Measurements from ENCODE around the gene ADAMTSL2.

The ADAMTSL2 gene

DNA sequence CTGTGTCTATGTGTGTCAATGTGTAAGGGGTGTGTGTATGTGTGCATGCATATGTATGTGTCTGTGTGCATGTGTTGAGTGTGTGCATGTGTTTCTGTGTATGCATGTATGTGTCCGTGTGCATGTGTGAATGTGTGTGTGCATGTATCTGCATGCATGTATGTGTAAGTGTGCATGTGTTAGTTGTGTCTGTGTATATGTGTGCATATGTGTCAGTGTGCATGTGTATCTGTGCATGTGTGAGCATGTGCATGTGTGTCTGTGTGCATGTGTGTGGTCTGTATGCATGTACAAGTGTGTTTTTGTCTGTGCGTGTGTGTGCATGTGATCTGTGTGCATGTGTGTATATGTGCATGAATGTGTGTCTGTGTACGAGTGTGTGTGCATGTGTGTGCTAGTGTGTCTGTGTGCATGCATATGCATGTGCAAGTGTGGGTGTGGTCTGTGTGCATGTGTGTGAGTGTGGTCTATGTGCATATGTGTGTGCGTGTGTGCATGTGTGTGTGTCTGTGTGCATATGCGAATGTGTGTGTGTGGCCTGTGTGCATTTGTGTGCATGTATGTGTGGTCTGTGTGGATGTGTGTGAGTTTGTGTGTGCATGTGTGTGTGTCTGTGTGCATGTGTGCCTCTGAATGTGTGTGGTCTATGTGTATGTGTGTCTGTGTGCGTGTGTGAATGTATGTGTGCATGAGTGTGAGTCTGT lies 65.1 kb downstream of the ADAMTSL2 start:
- H3K27me3 ChIP-seq (ENCODE audit: control insufficient read depth, insufficient read depth, low read length), result peaks cover under 1% of the 10 kb centered on the region
- no peak overlapping the region for H3K27ac ChIP-seq (ENCODE audit: low read depth, low read length)
- no peaks in the 10 kb centered on the region for H3K36me3 ChIP-seq (ENCODE audit: control insufficient read depth, insufficient read depth, low read length)
- H3K4me3 ChIP-seq (ENCODE audit: low read length), result no peak overlapping the region
- no peak overlapping the region for H3K9ac ChIP-seq (ENCODE audit: low read length)
- H3K4me1 ChIP-seq (ENCODE audit: control insufficient read depth, insufficient read depth, low read length), result no peaks in the 10 kb centered on the region

DNA sequence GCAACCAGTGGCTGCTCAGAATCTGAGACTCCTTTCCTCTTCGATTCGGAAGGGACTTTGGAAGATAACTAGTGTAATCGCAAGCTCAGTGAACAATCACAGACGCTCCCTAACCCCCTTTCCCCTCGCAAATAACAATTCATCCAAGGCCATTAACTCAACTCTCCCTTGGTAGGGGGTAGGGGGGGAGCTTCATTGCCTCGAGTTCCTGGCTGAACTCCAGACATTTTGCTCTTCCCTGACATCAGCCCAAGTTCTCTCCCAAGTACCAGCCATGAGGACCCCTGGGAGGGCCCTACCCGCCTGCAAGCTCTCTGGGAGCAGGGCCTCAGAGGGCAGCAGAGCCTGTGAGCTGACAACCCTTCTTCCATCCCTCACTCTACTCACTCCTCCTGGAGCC lies 66.2 kb downstream of the ADAMTSL2 start:
- Histone ChIP-seq H3K27ac (ENCODE audit: low read depth, low read length) (no peak overlapping the region), H3K36me3 (ENCODE audit: control insufficient read depth, insufficient read depth, low read length) (no peaks in the 10 kb centered on the region), H3K4me1 (ENCODE audit: control insufficient read depth, insufficient read depth, low read length) (no peaks in the 10 kb centered on the region), H3K4me3 (ENCODE audit: low read length) (no peak overlapping the region), H3K27me3 (ENCODE audit: control insufficient read depth, insufficient read depth, low read length) (peaks cover 5% of the 10 kb centered on the region), H3K9ac (ENCODE audit: low read length) (no peak overlapping the region)

DNA sequence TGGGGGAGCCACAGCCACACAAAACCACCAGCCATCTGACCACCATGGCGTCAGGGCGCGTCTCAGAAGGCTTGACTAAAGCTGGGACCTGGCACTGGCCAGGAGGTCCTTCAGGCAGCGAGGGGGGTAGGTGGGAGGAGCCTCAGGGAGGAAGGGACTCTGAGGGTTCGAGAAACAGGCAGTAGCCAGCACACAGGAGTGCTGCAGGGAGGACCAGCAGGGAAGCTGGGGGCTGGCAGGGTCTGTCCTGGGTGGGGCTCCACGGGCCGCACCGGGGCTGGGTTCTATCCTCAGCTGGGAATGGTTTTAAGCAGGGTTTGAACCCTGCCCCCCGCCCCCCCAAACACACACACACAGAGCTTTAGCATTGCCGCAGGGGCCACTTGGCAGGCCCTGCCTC lies 67.2 kb downstream of the ADAMTSL2 start:
- no peak overlapping the region for H3K9ac ChIP-seq (ENCODE audit: low read length)
- peaks cover 5% of the 10 kb centered on the region for H3K27me3 ChIP-seq (ENCODE audit: control insufficient read depth, insufficient read depth, low read length)
- H3K27ac ChIP-seq (ENCODE audit: low read depth, low read length), result no peak overlapping the region
- no peaks in the 10 kb centered on the region for H3K4me1 ChIP-seq (ENCODE audit: control insufficient read depth, insufficient read depth, low read length)
- no peak overlapping the region for H3K4me3 ChIP-seq (ENCODE audit: low read length)
- no peaks in the 10 kb centered on the region for H3K36me3 ChIP-seq (ENCODE audit: control insufficient read depth, insufficient read depth, low read length)

DNA sequence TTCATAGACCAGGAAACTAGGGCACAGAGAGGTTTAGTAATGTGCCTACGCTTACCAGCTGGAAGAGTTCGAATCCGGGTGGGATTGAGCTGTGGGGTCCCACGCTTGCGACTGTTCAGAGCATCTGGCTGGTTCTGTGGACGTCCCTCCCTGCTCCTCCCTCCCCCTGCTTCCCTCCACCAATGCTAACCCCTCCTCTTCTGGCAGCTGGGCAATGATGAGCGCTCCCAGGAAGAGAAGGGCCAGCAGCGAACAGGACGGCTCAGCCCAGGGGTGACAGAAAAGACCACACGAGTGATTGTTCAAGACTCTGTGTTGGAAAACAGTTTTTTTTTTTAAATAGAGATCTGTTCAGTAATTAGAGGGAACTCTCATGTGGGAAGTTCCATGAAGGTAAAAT lies 67.8 kb downstream of the ADAMTSL2 start:
- Histone ChIP-seq H3K36me3 (ENCODE audit: control insufficient read depth, insufficient read depth, low read length) (no peaks in the 10 kb centered on the region), H3K4me3 (ENCODE audit: low read length) (no peak overlapping the region), H3K27me3 (ENCODE audit: control insufficient read depth, insufficient read depth, low read length) (peaks cover 5% of the 10 kb centered on the region), H3K27ac (ENCODE audit: low read depth, low read length) (no peak overlapping the region), H3K9ac (ENCODE audit: low read length) (no peak overlapping the region), H3K4me1 (ENCODE audit: control insufficient read depth, insufficient read depth, low read length) (no peaks in the 10 kb centered on the region)

DNA sequence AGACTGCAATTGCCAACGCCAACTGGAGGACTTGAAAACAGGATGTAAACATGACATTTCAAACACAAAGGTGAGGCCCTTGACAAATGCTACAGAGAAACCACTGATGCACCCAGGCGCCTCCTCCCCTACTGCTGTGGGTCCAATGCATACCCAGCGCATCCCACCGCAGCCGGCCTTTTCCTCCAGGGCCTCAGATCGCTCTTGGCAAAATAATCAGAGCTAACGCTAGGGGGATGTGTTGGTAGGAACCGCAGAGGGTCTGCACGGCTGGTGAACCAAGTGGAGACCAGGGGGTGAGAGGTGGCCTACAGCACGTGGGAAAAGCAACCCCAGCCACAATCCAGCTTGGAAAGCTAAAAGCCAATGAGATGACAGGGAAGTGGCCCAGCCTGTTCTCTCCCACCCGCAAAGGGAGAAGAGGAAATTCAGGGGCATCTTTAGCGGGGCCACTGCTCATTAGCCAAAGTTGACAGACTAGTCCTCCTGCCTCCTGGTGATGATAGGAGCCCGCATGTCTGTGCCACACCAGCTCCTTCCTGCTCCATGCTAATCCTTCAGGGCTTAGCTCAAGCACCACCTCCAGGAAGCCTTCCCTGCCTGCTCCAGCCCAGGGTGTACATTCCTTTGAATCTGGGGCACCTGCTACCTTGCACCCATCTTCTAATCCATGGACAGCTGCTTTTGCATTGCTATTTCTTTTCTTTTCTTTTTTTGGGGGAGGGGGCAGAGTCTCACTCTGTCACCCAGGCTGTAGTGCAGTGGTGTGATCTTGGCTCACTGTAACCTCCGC lies 68.8 kb downstream of the ADAMTSL2 start:
- Histone ChIP-seq H3K4me1 (ENCODE audit: control insufficient read depth, insufficient read depth, low read length) (no peaks in the 10 kb centered on the region), H3K9ac (ENCODE audit: low read length) (no peak overlapping the region), H3K27me3 (ENCODE audit: control insufficient read depth, insufficient read depth, low read length) (peaks cover 6% of the 10 kb centered on the region), H3K27ac (ENCODE audit: low read depth, low read length) (no peak overlapping the region), H3K4me3 (ENCODE audit: low read length) (no peak overlapping the region), H3K36me3 (ENCODE audit: control insufficient read depth, insufficient read depth, low read length) (no peaks in the 10 kb centered on the region)

DNA sequence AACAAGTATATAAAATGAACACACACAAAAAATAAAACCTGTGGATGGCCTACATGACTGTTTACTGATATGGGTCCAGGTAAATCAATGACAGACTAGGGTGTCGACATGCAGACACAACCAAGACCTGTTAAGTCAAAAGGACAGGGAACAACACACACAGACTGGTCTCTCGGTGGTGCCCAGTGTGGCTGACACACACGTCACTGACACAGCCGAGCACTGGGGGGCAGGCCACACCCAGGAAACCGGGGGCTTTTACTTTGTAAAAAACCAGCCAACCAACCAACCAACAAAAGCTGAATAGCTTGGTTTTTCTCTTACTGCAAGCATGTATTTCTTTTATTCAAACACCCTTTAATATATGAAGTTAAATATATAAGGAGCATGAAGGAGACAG lies 69.7 kb downstream of the ADAMTSL2 start:
- Histone ChIP-seq H3K4me1 (ENCODE audit: control insufficient read depth, insufficient read depth, low read length) (no peaks in the 10 kb centered on the region), H3K36me3 (ENCODE audit: control insufficient read depth, insufficient read depth, low read length) (no peaks in the 10 kb centered on the region), H3K4me3 (ENCODE audit: low read length) (no peak overlapping the region), H3K27me3 (ENCODE audit: control insufficient read depth, insufficient read depth, low read length) (peaks cover 12% of the 10 kb centered on the region), H3K9ac (ENCODE audit: low read length) (no peak overlapping the region), H3K27ac (ENCODE audit: low read depth, low read length) (no peak overlapping the region)

DNA sequence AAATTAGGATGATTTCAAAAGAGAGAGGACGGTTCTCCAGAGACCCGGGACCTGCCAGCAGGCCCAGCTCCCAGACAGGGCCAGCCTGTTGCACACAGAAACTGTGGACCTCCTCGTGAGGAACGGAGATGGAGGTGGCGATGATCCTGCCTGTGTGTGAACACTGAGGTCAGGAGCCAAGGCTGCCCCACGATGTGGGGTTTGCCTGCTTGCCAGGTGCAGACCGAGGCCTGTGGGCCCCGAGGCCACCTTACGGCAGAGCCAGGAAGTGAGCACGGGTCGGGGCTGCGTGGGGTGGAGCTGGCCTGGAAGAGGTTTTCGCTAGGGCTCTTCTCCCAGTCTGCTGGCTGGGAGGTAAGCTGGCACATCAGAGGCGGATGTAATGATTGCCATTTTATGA lies 70.4 kb downstream of the ADAMTSL2 start:
- Histone ChIP-seq H3K36me3 (ENCODE audit: control insufficient read depth, insufficient read depth, low read length) (no peaks in the 10 kb centered on the region), H3K9ac (ENCODE audit: low read length) (no peak overlapping the region), H3K27ac (ENCODE audit: low read depth, low read length) (no peak overlapping the region), H3K4me1 (ENCODE audit: control insufficient read depth, insufficient read depth, low read length) (no peaks in the 10 kb centered on the region), H3K4me3 (ENCODE audit: low read length) (no peak overlapping the region), H3K27me3 (ENCODE audit: control insufficient read depth, insufficient read depth, low read length) (peaks cover 15% of the 10 kb centered on the region)

DNA sequence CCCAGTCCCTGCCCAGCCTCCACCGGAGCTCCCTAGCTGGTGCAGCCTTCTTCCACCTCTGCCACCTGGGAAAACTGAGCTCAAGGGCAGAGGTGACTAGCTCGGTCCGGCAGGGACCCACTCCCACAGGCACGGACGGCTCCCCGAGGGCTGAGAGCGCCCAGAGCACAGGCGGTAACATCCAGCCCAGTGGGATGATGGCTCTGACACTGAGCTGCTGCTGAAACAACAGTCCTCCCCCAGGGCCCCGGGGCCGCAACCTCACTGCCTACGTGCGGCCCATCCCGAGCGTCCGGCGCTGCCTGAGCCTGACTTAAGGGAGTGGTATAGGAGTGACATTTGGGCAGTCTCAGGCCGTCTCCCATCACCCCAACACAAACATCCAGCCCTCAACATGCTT lies 70.9 kb downstream of the ADAMTSL2 start:
- peaks cover 15% of the 10 kb centered on the region for H3K27me3 ChIP-seq (ENCODE audit: control insufficient read depth, insufficient read depth, low read length)
- H3K36me3 ChIP-seq (ENCODE audit: control insufficient read depth, insufficient read depth, low read length), result no peaks in the 10 kb centered on the region
- no peak overlapping the region for H3K4me3 ChIP-seq (ENCODE audit: low read length)
- H3K9ac ChIP-seq (ENCODE audit: low read length), result no peak overlapping the region
- H3K27ac ChIP-seq (ENCODE audit: low read depth, low read length), result no peak overlapping the region
- no peaks in the 10 kb centered on the region for H3K4me1 ChIP-seq (ENCODE audit: control insufficient read depth, insufficient read depth, low read length)

DNA sequence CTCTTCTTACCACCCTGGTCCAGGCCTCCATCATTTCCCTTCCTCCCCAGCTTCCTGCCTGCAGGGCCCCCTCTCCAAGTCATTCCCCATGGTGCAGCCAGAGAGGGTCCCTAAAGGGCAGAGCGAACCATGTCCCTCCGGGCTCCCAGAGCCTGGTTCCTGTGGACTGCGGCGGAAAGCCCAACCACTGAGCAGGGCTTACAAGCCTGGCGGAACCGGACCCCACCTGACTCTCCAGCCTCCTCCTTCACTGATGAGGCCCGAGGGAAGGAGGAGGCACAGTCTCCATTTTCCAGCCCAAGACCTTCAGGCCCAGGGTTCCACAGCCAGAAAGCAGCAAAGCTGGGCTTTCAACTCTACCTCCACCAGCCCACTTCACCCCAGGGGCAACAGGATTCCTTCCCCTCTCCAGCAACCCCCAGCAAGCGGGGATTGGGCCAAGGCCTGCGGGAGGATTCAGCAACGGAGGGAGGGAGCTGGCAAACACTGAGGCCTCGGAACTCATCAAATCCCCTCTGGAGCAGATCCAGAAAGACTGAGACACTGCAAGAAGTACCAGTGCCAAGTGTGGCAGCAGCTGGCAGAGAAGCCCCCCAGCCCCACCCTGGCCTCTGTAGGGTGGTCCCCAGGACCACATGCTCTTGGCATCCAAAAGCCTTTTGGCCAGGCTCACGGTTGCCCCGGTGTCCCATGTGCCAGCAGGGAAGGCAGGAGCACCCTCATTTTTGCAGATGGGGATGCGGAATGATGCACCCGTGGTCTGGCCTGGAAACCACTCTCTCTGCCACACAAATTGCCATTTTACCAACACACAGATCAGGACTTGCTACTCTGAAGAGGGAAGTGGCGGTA lies 71.6 kb downstream of the ADAMTSL2 start:
- Histone ChIP-seq H3K36me3 (ENCODE audit: control insufficient read depth, insufficient read depth, low read length) (no peaks in the 10 kb centered on the region), H3K4me3 (ENCODE audit: low read length) (no peak overlapping the region), H3K27me3 (ENCODE audit: control insufficient read depth, insufficient read depth, low read length) (peaks cover 18% of the 10 kb centered on the region), H3K4me1 (ENCODE audit: control insufficient read depth, insufficient read depth, low read length) (no peaks in the 10 kb centered on the region), H3K27ac (ENCODE audit: low read depth, low read length) (no peak overlapping the region), H3K9ac (ENCODE audit: low read length) (no peak overlapping the region)

DNA sequence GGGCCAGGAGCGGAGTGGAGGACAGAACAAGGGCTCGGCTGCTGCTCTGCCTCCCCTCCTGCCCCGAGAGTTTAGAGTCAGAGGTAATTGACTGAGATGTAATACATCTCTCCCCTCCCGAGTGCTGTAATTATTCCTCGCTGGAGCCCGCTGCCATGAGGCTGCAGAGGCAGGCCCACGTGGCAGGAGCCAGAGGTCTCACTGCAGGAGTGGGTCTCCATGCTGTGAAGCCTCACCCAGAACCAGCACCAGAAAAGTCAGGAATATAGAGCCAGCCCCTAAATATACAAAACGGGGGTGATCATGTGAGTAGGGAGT lies 72.2 kb downstream of the ADAMTSL2 start:
- H3K27me3 ChIP-seq (ENCODE audit: control insufficient read depth, insufficient read depth, low read length), result peaks cover 18% of the 10 kb centered on the region
- no peak overlapping the region for H3K9ac ChIP-seq (ENCODE audit: low read length)
- H3K4me3 ChIP-seq (ENCODE audit: low read length), result no peak overlapping the region
- no peaks in the 10 kb centered on the region for H3K36me3 ChIP-seq (ENCODE audit: control insufficient read depth, insufficient read depth, low read length)
- H3K27ac ChIP-seq (ENCODE audit: low read depth, low read length), result no peak overlapping the region
- no peaks in the 10 kb centered on the region for H3K4me1 ChIP-seq (ENCODE audit: control insufficient read depth, insufficient read depth, low read length)

DNA sequence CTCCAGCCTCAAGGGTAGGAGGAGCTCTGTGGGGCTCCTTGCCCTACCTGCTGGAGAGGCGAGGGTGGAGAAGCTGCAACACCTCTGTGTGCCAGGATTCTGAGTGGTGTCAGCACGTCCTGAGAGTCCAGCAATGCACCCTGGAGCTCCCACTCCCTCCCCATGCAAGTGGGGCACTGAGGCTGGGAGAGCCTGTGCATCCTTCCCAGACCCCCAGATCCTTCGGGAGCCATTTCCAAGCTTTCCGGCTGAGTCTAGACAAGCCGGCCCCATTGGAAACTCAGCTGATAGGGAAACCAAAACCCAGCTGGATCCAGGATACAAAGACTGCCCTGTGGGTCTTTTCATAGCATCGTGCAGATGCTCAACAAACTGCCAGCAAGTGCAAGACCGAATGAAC lies 72.9 kb downstream of the ADAMTSL2 start:
- no peaks in the 10 kb centered on the region for H3K4me1 ChIP-seq (ENCODE audit: control insufficient read depth, insufficient read depth, low read length)
- H3K27ac ChIP-seq (ENCODE audit: low read depth, low read length), result no peak overlapping the region
- peaks cover 21% of the 10 kb centered on the region for H3K27me3 ChIP-seq (ENCODE audit: control insufficient read depth, insufficient read depth, low read length)
- no peak overlapping the region for H3K9ac ChIP-seq (ENCODE audit: low read length)
- H3K4me3 ChIP-seq (ENCODE audit: low read length), result no peak overlapping the region
- H3K36me3 ChIP-seq (ENCODE audit: control insufficient read depth, insufficient read depth, low read length), result no peaks in the 10 kb centered on the region

DNA sequence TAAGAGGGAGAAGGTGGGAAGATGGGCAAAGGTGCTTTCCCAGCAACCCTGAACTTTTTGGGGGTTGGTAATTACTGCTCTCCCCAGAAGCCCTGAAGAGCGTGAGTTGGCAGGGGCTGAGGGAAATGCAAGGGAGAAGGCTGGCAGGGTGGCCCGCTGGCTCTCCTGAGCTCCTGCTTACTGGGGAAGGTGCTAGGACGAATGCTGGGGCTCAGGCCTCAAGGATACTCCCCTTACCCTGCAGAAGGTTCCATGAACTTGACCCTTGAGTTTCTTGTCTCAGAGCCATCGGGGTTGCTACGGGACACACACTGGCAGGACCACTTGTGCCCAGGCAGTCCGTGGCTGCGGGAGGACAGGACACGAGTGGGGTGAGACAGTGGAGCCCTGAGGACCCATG lies 73.5 kb downstream of the ADAMTSL2 start:
- H3K4me1 ChIP-seq (ENCODE audit: control insufficient read depth, insufficient read depth, low read length), result no peaks in the 10 kb centered on the region
- H3K9ac ChIP-seq (ENCODE audit: low read length), result no peak overlapping the region
- H3K27ac ChIP-seq (ENCODE audit: low read depth, low read length), result no peak overlapping the region
- no peaks in the 10 kb centered on the region for H3K36me3 ChIP-seq (ENCODE audit: control insufficient read depth, insufficient read depth, low read length)
- H3K4me3 ChIP-seq (ENCODE audit: low read length), result no peak overlapping the region
- peaks cover 22% of the 10 kb centered on the region for H3K27me3 ChIP-seq (ENCODE audit: control insufficient read depth, insufficient read depth, low read length)
